Stimulated activated CD4-positive, alpha-beta T cell treated with anti-CD3 and anti-CD28 coated beads, Interleukin-1b, Interleukin-23, amount 100 ng/mL, for 24 hours (primary cell): ENCODE measurements around the gene ERC2.

Source experiments
- DNase-seq, 4 experiments: peaks; one replicate each; pipeline ENCODE4 v3.0.0-alpha.2; 2020; ENCODE audit warnings: low read depth in 4 of 4, low spot score in 1 of 4

ERC2 gene

GRCh38 chr3:56369914-56370313 lies 98.4 kb downstream of the ERC2 start:
- DNase-seq: no peak

GRCh38 chr3:56368846-56369245 lies 99.4 kb downstream of the ERC2 start:
- DNase-seq: no peak

DNA sequence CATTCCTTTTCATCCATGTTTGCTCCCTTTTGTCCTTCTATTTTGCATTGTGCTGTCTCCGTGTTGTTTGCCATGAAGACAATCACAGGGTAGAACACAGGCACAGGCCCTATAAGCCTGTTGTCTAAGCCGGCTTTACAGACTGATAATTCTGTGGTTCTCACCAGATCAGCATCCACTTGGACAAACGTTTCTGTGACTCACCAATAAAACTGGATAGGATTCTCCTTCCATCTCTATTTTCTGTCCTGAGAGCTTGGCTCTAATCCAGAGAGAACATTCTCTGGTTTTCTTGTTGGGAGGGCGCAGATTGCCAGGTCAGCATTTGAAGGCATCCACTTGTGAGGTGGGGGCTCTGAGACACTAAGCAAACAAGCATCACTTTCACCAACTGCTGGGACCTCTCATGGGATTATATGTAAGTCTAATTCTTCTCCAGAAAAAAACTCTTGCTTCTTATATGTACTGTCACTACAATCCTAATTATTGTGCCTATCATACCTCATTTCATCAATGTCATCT lies 101.6 kb downstream of the ERC2 start:
- DNase-seq: no peak

DNA sequence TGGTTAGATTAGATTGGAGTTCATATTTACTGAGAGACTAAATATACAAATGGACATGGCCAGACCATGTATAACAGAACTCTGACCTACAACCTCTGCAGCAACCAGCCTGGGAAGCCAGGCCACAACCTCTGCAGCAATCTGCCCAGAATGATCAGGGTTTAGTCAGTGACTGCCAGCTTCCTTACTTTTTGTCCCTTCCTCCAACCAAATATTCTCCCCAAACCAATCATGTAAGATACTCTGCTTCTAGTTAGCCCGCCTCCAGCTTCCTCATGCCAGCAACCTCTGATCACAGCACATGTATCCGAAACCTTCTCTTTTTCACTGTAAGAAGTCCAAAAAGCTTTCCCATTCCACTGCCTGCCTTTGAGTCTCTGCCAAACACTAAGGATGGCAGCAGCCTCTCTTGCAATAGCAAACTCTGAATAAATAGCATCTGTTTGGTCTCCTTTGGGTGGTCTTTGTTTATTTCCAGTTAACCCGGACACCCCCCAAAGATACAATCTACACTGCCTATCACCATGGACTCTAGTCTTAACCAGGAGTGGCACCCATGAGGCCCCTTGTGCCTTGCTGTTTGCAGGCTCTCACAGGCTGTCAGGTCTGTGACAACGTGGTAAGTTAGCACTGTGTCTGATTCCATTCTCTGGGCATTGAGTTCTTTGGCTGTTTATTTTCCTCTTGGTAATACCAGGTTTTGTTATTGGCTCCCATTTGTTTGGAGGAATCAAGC lies 102.2 kb downstream of the ERC2 start:
- DNase-seq: no peak

- DNase-seq: no peak
Measured at GRCh38 chr3:56364665-56365064, 103.6 kb downstream of the ERC2 start.

- no peak for DNase-seq
Measured at GRCh38 chr3:56363720-56364119, 104.5 kb downstream of the ERC2 start.

DNA sequence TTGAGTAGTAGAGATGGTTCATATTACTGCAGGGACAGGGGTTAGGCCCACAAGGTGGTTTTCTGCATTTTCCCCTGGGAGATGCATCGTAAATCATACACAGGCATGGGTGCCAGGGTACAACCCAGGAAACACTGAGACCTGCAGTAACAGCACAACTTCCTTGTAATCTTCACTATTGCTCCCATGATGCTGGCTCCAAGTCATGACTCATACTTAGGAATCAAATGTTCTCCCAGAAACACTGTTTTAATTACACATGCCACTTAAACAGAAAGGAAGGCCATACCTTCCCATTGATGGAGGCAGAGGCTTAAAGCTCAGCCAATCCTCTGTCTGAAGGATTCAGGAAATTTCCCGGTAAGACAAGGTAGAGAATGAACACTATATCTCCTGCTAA lies 106.5 kb downstream of the ERC2 start:
- DNase-seq: no peak

GRCh38 chr3:56357266-56357665 lies 111.0 kb downstream of the ERC2 start:
- DNase-seq: no peak

- DNase-seq: no peak
Measured at GRCh38 chr3:56356808-56357207, 111.5 kb downstream of the ERC2 start.

DNA sequence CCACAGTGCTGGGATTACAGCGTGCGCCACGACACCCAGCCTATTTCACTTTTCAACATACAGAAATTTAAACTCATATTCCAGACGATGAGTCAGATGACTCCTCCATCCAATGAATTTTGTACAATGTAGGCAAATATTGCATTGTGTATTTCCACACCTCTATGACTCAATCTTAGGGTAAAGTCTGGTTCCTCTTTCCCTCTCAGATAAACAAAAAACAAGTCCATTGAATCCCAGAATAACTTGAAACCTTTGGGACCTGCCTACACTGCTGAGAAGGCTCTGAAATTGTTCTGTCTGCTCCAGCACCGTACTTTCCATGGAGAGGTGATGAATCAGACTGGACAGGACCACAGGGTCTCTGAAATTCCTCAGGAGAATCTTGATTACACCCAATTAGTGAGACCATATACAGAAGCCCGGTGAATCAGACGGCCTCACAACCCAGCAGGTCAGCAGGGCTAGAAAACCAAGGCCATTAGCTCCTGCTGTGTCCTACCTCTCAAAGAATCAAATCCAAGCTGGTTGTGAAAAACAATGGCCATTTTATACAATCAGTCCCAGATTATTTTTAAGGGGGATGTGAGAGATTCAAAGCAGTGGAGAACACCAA lies 112.6 kb downstream of the ERC2 start:
- no peak for DNase-seq

DNA sequence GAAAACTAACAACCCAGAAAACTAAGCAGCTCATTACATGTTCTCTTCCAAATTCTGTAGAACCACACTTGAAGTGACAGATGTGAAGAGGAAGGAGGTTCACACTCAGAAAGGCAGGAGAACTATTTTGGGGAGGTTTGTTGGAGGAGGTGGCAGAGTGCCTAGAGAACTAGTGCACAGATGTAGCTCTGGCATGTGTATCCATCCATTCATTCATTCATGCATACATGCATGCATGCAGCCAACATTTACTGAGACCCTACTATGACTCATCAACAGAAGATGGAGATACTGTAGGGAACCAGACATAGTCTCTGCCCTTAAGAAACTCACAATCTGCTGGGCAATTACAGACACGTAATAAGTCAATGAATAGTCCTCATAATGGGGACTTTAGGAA lies 116.7 kb downstream of the ERC2 start:
- no peak for DNase-seq

- peak in 1 of 4 experiments; percentile 8 for DNase-seq
Measured at GRCh38 chr3:56347219-56347871, 120.9 kb downstream of the ERC2 start.

GRCh38 chr3:56342475-56342874 lies 125.8 kb downstream of the ERC2 start:
- DNase-seq: no peak

- DNase-seq: no peak
Measured at GRCh38 chr3:56339671-56340070, 128.6 kb downstream of the ERC2 start.

GRCh38 chr3:56339244-56339643 lies 129.0 kb downstream of the ERC2 start:
- no peak for DNase-seq

GRCh38 chr3:56336023-56336422 lies 132.2 kb downstream of the ERC2 start:
- DNase-seq: no peak

DNA sequence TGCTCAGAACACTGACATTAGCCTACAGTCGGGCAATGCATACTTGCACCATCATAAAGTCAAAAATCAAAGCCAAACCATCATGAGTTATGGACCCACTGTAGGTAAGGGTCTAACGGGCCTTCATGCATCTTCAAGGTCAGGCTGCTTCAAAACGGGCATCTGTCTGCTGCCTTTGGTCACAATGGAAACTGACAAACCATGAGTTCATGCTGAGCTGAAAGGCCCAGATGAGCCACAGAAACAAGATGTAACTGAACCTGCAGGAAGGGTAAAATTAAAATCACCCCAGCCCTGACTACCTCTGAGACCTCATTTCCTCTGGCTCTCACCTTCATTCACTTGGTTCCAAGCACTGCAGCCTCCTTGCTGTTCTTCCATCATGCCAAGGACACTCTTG lies 143.8 kb downstream of the ERC2 start:
- DNase-seq: no peak

- no peak for DNase-seq
Measured at GRCh38 chr3:56323986-56324420, 144.3 kb downstream of the ERC2 start.

- DNase-seq: no peak
Measured at GRCh38 chr3:56322862-56323261, 145.4 kb downstream of the ERC2 start.

GRCh38 chr3:56321892-56322291 lies 146.4 kb downstream of the ERC2 start:
- no peak for DNase-seq

- no peak for DNase-seq
Measured at GRCh38 chr3:56321383-56321782, 146.9 kb downstream of the ERC2 start.

- DNase-seq: no peak
Measured at GRCh38 chr3:56320883-56321282, 147.4 kb downstream of the ERC2 start.
